Measurements from ENCODE around the gene TAF4B. TPM values are rescaled to one million over a fixed set of nuclear protein-coding genes. Genes with fewer than 3 reads are reported as not detected.
"Not testable (repeated sequence)": the region's sequence is repeated elsewhere in the genome, so short reads cannot be mapped to it uniquely, and the experiment has no call there.

The TAF4B gene
- polyA plus RNA-seq, 3 donors: 5.3 to 6.5 (median 5.5) TPM

- no peak for DNase-seq (ENCODE audit: low read depth in 3 of 3, low spot score in 2 of 3)
Observed at GRCh38 chr18:26370037-26370436, 143.8 kb downstream of the TAF4B start.

DNA sequence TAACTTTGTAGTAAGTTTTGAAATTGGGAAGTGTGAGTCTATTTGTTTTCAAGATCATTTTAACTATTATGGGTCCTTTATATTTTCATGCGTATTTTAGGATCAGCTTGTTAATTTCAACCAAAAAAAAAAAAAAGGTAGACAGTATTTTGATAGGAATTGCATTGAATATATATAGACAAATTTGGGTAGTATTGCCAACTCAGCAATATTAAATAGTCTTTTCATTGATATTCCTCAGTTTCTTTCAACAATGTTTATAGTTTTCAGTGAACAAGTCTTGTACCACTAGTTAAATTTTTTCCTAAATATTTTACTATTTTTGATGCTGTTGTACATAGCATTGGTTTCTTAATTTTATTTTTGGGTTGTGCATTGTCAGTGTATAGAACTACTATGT lies 149.9 kb downstream of the TAF4B start:
- DNase-seq (ENCODE audit: low read depth in 3 of 3, low spot score in 2 of 3): no peak

GRCh38 chr18:26378701-26379100 lies 152.5 kb downstream of the TAF4B start:
- no peak for DNase-seq (ENCODE audit: low read depth in 3 of 3, low spot score in 2 of 3)

DNA sequence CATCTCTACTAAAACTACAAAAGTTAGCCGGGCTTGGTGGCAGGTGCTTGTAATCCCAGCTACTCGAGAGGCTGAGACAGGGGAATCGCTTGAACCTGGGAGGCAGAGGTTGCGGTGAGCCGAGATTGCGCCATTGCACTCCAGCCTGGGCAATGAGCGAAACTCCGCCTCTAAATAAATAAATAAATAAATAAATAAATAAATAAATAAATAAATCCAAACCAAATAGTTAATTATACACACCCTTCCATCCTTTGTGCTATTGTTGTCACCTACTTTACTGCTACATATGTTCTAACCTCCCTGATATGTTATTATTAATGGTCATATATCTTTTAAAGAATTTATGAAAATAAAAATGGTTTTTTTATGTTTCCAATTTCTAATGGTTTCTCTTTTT lies 155.3 kb downstream of the TAF4B start:
- not testable (repeated sequence) for DNase-seq (ENCODE audit: low read depth in 3 of 3, low spot score in 2 of 3)

DNA sequence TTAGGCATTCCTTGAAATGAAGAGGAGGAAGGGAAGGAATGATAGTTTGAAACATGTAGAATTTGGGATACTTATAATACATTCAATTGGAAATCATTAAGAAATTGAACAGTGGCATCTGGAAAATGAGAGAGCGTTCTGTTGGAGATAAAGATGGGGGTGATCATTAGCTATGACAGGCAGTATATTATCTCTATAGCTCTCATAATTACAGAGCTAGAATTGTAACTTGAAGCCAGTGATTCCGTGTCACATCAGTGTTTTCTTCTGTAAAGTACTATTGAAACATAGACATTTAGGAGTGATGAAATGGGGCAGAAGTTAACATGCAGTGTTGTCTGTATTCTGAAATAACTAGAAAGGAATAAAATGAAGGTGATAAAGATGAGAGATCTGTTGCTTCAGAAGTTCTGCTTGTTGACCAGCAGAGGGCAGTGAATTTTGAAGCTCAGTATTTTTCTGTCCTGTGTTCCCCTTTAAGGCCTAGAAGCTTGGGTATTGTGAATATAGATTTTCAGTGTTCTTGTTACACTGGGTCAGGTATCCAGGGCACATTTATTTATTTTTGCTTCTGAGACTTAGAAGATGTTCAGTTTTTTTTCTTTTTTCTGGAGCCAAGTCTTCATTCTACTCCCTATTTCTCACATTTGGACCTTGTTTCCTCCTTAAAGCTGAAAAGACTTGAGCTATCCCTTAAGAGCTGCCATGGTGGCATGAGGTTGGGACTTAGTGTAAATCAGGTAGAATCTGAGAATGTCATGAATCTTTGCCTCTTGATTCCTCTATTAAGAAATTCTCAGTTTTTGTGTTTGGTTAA lies 157.4 kb downstream of the TAF4B start:
- no peak for DNase-seq (ENCODE audit: low read depth in 3 of 3, low spot score in 2 of 3)

- DNase-seq (ENCODE audit: low read depth in 3 of 3, low spot score in 2 of 3): no peak
Observed at GRCh38 chr18:26386002-26386401, 159.8 kb downstream of the TAF4B start.

- no peak for DNase-seq (ENCODE audit: low read depth in 3 of 3, low spot score in 2 of 3)
Observed at GRCh38 chr18:26386441-26386840, 160.2 kb downstream of the TAF4B start.

DNA sequence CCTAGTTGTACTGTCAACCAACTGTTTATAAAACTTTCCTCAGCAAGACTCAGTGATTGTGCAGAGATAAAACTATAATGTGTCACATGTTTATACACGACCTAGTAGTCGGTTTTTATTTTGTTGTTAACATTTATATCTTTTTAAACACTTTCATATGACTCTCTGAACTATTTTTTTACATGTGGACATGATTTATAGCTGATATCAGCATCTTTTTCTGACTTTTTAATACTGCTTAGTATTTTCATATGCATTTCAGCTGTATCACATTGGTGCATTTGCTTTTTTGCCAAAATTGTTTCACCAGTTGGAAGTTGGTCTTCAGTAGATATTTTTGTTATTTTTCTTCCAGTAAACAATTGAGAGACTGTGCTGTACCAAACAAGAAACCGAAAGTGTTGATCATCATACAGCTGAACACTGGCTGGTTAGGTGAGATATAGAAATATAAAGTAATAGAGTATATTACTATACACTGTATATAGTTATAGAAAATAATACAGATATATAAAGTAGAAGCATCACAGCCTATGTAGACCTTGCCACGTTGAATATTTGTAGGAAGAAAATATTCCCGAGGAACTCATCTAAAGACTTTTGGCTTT lies 167.9 kb downstream of the TAF4B start:
- DNase-seq (ENCODE audit: low read depth in 3 of 3, low spot score in 2 of 3): no peak

DNA sequence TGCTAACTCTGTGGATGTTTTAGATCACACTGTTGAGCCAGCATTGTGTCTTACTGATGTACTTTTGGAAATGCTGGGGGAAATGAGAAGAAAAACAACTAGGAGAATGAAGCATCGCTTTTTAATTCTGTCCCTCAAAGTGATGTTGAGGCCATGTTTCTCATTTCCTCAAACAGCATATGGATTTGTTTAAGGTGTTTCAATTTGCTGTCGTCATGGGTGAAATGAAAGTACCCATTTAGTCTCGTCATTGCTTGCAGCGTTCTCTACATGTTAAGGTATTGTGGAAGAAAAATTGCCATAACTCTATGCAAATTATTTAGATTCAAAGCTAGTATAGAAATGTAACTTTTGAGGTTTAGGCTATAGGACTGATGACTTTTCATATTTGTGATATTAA lies 170.8 kb downstream of the TAF4B start:
- no peak for DNase-seq (ENCODE audit: low read depth in 3 of 3, low spot score in 2 of 3)

DNA sequence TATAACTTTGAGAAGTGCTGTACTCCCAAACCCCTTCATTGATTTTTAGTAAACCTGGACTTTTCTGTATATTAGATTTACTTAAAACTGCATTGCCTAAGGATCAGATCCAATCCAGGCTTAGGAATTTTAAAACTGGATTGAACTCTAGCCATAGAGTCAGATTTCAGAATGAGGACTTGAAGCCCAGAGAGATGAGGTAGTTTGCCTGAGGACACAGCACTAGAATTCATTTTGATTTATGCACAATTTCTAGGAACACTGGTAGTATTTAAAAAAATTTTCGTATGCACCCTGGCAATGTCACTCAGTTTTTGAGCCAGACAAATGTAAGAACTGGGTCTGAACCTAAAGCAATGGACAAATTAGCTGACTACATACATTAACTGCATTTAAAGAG lies 177.2 kb downstream of the TAF4B start:
- DNase-seq (ENCODE audit: low read depth in 3 of 3, low spot score in 2 of 3): no peak

DNA sequence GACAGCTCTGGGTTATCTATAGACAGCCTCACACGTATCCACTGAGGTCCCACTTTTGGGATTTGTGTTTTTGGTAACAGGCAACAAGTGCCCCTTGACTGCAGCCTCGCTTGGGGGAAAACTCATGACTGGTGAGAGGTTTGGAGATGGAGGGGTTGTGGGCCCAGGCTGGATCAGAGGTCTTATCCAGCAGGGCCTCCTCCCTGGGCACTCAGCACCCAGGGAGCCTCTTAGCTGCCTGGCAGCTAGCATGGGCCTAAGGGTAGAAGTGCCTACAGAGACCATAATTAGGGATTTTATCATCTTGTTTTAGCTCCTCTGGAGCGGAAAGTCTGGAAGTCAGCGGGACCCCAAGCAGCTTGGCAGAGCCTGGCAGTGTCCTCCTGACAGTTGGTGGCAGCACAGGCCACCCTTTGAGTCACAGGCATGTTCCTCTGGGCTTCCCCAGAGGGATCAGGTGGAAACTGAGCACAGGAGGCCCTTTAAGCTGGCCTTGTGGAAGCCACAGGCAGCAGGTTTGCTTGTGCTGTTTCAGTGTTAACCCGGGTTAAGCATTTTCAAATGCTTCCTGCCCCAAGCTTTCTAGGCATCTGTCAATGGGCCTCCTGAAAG lies 179.1 kb downstream of the TAF4B start:
- no peak for DNase-seq (ENCODE audit: low read depth in 3 of 3, low spot score in 2 of 3)

- no peak for DNase-seq (ENCODE audit: low read depth in 3 of 3, low spot score in 2 of 3)
Observed at GRCh38 chr18:26406324-26406723, 180.1 kb downstream of the TAF4B start.

DNA sequence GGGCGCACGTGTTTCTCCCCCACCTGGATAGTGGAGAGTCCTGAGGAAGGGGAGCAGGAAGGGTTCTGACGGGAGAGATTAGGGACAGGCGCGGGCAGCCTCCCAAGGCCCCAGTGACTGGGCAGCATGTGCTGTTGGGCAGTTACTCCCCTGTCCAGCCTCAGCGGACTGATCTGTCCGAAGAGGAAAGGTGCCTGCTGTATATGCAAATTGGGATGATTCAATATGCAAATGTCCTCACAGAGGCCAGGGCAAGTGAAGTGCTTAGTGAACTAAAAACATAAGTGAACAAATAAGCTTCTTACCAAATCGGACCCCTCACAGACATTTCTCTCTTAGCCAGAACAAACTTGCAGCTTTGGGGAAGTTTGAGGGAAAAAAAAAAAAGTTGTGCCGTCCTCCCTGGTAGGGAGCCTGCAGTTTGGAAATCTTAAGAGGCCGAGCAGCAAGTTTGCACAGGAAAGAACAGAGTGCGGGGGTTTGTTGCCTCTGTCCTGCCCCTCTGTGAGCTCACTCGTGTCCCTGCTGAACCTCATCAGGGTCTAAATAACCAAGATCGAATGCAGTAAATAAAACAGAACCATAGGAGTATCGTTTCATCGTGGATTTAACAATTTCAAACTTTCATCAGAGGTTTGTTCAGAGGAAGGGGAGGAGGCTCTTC lies 180.7 kb downstream of the TAF4B start:
- DNase-seq (ENCODE audit: low read depth in 3 of 3, low spot score in 2 of 3): no peak

- DNase-seq (ENCODE audit: low read depth in 3 of 3, low spot score in 2 of 3): no peak
Observed at GRCh38 chr18:26407736-26408601, 181.7 kb downstream of the TAF4B start.

- DNase-seq (ENCODE audit: low read depth in 3 of 3, low spot score in 2 of 3): no peak
Observed at GRCh38 chr18:26409091-26409490, 182.8 kb downstream of the TAF4B start.

DNA sequence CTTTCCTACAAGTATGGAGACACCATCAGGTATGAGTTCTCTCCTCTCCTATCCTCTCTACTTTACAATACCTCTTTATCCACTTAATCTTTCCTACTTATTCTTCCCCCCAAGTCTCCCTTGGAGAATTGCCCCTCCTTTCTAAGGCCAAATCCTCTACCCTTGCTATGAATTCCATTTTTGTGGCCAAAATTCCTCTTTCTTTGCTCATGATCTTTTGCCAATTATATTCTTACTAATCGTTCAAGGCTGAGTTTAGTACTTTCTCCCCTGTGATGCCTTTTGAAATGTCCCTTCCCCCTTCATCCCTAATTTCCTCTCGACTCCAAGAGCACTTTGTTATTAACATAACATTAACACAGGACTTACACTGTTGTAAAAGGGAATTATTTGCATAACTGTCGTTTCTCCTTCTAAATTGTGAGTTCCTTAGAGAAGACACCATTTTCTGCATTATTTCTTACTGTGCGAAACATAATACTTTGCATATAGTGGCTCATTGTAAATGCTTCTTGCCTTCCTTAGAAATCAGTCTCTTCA lies 188.7 kb downstream of the TAF4B start:
- DNase-seq (ENCODE audit: low read depth in 3 of 3, low spot score in 2 of 3): no peak

DNA sequence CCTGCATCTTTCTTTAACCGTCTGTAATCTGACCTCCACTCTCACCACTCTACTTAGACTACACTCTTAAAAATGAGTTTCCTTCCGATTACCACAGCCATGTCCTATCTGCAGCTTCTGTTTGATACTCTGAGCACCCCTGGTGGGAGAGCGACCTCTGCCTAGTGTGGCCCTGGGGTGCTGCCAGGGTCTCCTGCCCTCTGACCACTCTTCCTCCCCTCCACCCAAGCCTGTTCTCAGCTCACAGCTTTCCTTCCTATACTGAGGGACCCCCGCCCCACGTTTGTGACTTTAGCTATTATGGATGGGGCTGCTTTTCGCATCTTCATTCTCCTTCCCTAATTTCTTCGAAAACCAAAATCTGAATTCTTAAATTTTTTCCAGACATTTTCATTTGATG lies 189.4 kb downstream of the TAF4B start:
- no peak for DNase-seq (ENCODE audit: low read depth in 3 of 3, low spot score in 2 of 3)

GRCh38 chr18:26416652-26417150 lies 190.5 kb downstream of the TAF4B start:
- DNase-seq (ENCODE audit: low read depth in 3 of 3, low spot score in 2 of 3): no peak

GRCh38 chr18:26417190-26417589 lies 190.9 kb downstream of the TAF4B start:
- DNase-seq (ENCODE audit: low read depth in 3 of 3, low spot score in 2 of 3): no peak

- no peak for DNase-seq (ENCODE audit: low read depth in 3 of 3, low spot score in 2 of 3)
Observed at GRCh38 chr18:26418225-26418624, 192.0 kb downstream of the TAF4B start.

All from right renal cortex interstitium (tissue), 3 donors.